K562 (cell line): ENCODE data around the gene CDKL4. TPM values are rescaled to one million over a fixed set of nuclear protein-coding genes. Genes with fewer than 3 reads are reported as not detected.

Experiments
- ATAC-seq: fragments of 200-7000 bp; cut with Tn5 transposase; 3 replicates; pipeline ENCODE4 v1.9.1; 2020; ENCODE audit warnings: moderate library complexity
- BruUV-seq: library from RNA; stranded (reverse); fragments of 400-500 nt; replicated peaks from 2 replicates; lab custom pipeline; 2021; lab: Mats Ljungman, UMichigan
- CTCF ChIA-PET: fragments of 300-600 bp; formaldehyde crosslinking; extraction: SDS; loops from one replicate; lab custom pipeline; 2021; ENCODE audit warnings: low intra/inter-chr PET ratio; lab: Yijun Ruan, JAX
- POLR2A ChIA-PET: fragments of 300-600, 350-650 bp; sonication (Branson Sonifier 250); formaldehyde crosslinking; extraction: SDS; loops from one replicate; lab custom pipeline; 2021; ENCODE audit warnings: antibody characterized with exemption, inconsistent platforms; lab: Yijun Ruan, JAX
- DNase-seq, 4 experiments: peaks; one replicate each; pipeline versions ENCODE4 v3.0.0 to v3.0.0-alpha.2; 2011 to 2018; ENCODE audit warnings: low spot score in 3 of 4, mixed read lengths in 3 of 4; ENCODE audit errors: extremely low read depth in 1 of 4
- FAIRE-seq: peaks from 2 replicates; lab custom pipeline; 2011; peaks lifted over from hg19 to GRCh38; lab: Jason Lieb, UNC
- H2AFZ ChIP-seq: 2 replicates; pipeline ENCODE4 v1.6.0; 2011; ENCODE audit warnings: low read depth, low read length, control low read depth, inconsistent platforms
- H3K27ac ChIP-seq: fragments of 200-600 bp; 3 replicates; pipeline ENCODE4 v1.8.0; 2011; ENCODE audit warnings: low read depth, mild to moderate bottlenecking, control low read depth, inconsistent platforms, low read length, moderate library complexity, mixed read lengths; ENCODE audit errors: extremely low read depth
- H3K27me3 ChIP-seq, 2 experiments: fragments of 300-600 bp in 1 of 2; 2 replicates in 1 of 2; 3 replicates in 1 of 2; pipeline versions ENCODE4 v1.6.0 to v1.8.0; 2011; ENCODE audit warnings: inconsistent platforms in 2 of 2, low read length in 2 of 2, mild to moderate bottlenecking in 1 of 2, mixed read lengths in 1 of 2, moderate library complexity in 1 of 2; ENCODE audit not compliant: control insufficient read depth in 2 of 2, insufficient read depth in 2 of 2
- H3K36me3 ChIP-seq: fragments of 300-600 bp; 3 replicates; pipeline ENCODE4 v1.8.0; 2011; ENCODE audit warnings: mild to moderate bottlenecking, low read length, inconsistent platforms; ENCODE audit not compliant: control insufficient read depth, insufficient read depth
- H3K4me1 ChIP-seq, 2 experiments: fragments of 200-600 bp in 1 of 2; replicated peaks in 1 of 2; 2 replicates in 1 of 2; 3 replicates in 1 of 2; pipeline versions ENCODE4 v1.5.1 to v1.8.0; 2011; ENCODE audit warnings: inconsistent platforms in 2 of 2, low read length in 2 of 2, mild to moderate bottlenecking in 1 of 2, mixed read lengths in 1 of 2, moderate library complexity in 1 of 2; ENCODE audit not compliant: control insufficient read depth in 2 of 2, insufficient read depth in 2 of 2
- H3K4me2 ChIP-seq: 2 replicates; pipeline ENCODE4 v1.6.1; 2011; ENCODE audit warnings: low read length, control low read depth, inconsistent platforms, mixed read lengths; ENCODE audit not compliant: insufficient read depth
- H3K4me3 ChIP-seq: fragments of 200-600 bp; sonication (generic), shearing (Covaris generic); 2 replicates; pipeline ENCODE4 v1.5.1; 2016; ENCODE audit warnings: control low read depth, inconsistent platforms
- H3K79me2 ChIP-seq: fragments of 200-600 bp; 3 replicates; pipeline ENCODE4 v1.8.0; 2011; ENCODE audit warnings: low read length, inconsistent platforms; ENCODE audit not compliant: control insufficient read depth, insufficient read depth
- H3K9ac ChIP-seq, 2 experiments: 2 replicates each; pipeline versions ENCODE4 v1.6.0 to v1.6.1; 2011; ENCODE audit warnings: low read depth in 2 of 2, low read length in 2 of 2, control low read depth in 1 of 2, inconsistent platforms in 1 of 2, mild to moderate bottlenecking in 1 of 2, mixed read lengths in 1 of 2; ENCODE audit not compliant: insufficient read depth in 1 of 2
- H3K9me1 ChIP-seq: one replicate; pipeline ENCODE4 v1.6.0; 2011; ENCODE audit warnings: inconsistent platforms, mild to moderate bottlenecking, low read length, moderate library complexity; ENCODE audit not compliant: control insufficient read depth, insufficient read depth
- H3K9me3 ChIP-seq: replicated peaks from 2 replicates; pipeline ENCODE4 v1.5.1; 2011; ENCODE audit warnings: low read depth, low read length, inconsistent platforms; ENCODE audit not compliant: control insufficient read depth, insufficient read depth
- H4K20me1 ChIP-seq: replicated peaks from 2 replicates; pipeline ENCODE4 v1.6.1; 2011; ENCODE audit warnings: low read length, inconsistent platforms, mixed read lengths; ENCODE audit not compliant: control insufficient read depth, insufficient read depth
- ATF7 ChIP-seq: fragments of 450-650 bp; IDR thresholded peaks from 2 replicates; pipeline ENCODE4 v1.7.1; 2014; ENCODE audit warnings: mild to moderate bottlenecking, moderate library complexity
- ESRRA ChIP-seq: fragments of 450-650 bp; IDR thresholded peaks from 2 replicates; pipeline ENCODE4 v1.6.1; 2014; ENCODE audit warnings: low read depth, mild to moderate bottlenecking, moderate library complexity, borderline replicate concordance
- KDM1A ChIP-seq, 2 experiments: fragments of 450-650 bp; IDR thresholded peaks; 2 replicates each; pipeline ENCODE4 v1.6.1; 2016; ENCODE audit warnings: mild to moderate bottlenecking in 2 of 2
- RBFOX2 ChIP-seq: fragments of 200-400 bp; formaldehyde crosslinking; IDR thresholded peaks from 2 replicates; pipeline ENCODE4 v1.6.1; 2017; ENCODE audit warnings: low read depth, mild to moderate bottlenecking, low read length, moderate library complexity
- TCF7 ChIP-seq: sonication (generic); IDR thresholded peaks from 2 replicates; pipeline ENCODE4 v1.6.1; 2016; ENCODE audit warnings: antibody characterized with exemption, borderline replicate concordance
- TCF7L2 ChIP-seq: fragments of 150-350 bp; IDR thresholded peaks from 2 replicates; pipeline ENCODE4 v1.6.1; 2016; ENCODE audit warnings: low read depth, mild to moderate bottlenecking, low read length, moderate library complexity
- TOE1 ChIP-seq, 2 experiments: fragments of 450-650 bp in 1 of 2; sonication (generic) in 1 of 2; formaldehyde crosslinking in 1 of 2; IDR thresholded peaks; 2 replicates each; pipeline versions ENCODE4 v1.7.1 to v1.8.0; 2016 to 2022; ENCODE audit warnings: borderline replicate concordance in 2 of 2, mild to moderate bottlenecking in 2 of 2, antibody characterized with exemption in 1 of 2, inconsistent platforms in 1 of 2, low read depth in 1 of 2, missing genetic modification reagents in 1 of 2, moderate library complexity in 1 of 2
- ZKSCAN8 ChIP-seq: fragments of 200-800 bp; sonication (Bioruptor generic); IDR thresholded peaks from 2 replicates; pipeline ENCODE4 v1.6.1; 2016; ENCODE audit warnings: missing genetic modification characterization, missing compliant biosample characterization
- ZNF121 ChIP-seq: sonication (generic); formaldehyde crosslinking; conservative IDR thresholded peaks from 2 replicates; pipeline ENCODE4 v1.8.0; 2022; ENCODE audit warnings: missing genetic modification reagents
- ZNF146 ChIP-seq: IDR thresholded peaks from one replicate; pipeline ENCODE4 v1.6.1; 2018; ENCODE audit warnings: missing compliant biosample characterization; ENCODE audit not compliant: unreplicated experiment
- ZNF384 ChIP-seq: IDR thresholded peaks from 2 replicates; pipeline ENCODE4 v1.6.1; 2012; ENCODE audit warnings: low read depth, low read length, improper control_type of control experiment
- WGBS: fragments of 100-300 bp; shearing (Covaris generic); methylation state at CpG from one replicate; pipeline ENCODE4 v1.1.6; 2016; ENCODE audit warnings: low coverage, mixed read lengths; ENCODE audit not compliant: insufficient coverage; ENCODE audit errors: missing lambda C conversion rate; 5-methylcytosine and 5-hydroxymethylcytosine counted together
- in situ Hi-C: fragments of 300-500 bp; cut with MboI; formaldehyde crosslinking; loops from 4 replicates; pipeline ENCODE4 v1.15.0; 2018; ENCODE audit warnings: inconsistent platforms, mixed read lengths
- intact Hi-C: fragments of 100-400 bp; cut with micrococcal nuclease; formaldehyde crosslinking; loops from 2 replicates; pipeline ENCODE4 v1.14.2; 2022
- polyA plus RNA-seq, 8 experiments: library from polyadenylated mRNA; depleted of rRNA in 4 of 8; stranded (reverse) in 5 of 8; unstranded in 3 of 8; fragments of >200 nt; fragmentation: Nextera tagmentation in 2 of 8; fragmentation: Illumina TruSeq in 1 of 8; extraction: Ambion mirVana in 2 of 8; extraction: Trizol in 1 of 8; gene quantifications; 2 replicates each; pipeline versions ENCODE4 v1.2.1 to v1.2.3, GENCODE V29; 2011 to 2014; ENCODE audit warnings: inconsistent platforms in 1 of 8, missing spikeins in 1 of 8
- total RNA-seq, 7 experiments: library from RNA; depleted of rRNA in 6 of 7; stranded (reverse); fragments of >200 nt in 6 of 7; fragmentation: Illumina TruSeq in 2 of 7; extraction: Trizol in 2 of 7; gene quantifications; 2 replicates each; pipeline versions ENCODE4 v1.2.1 to v1.2.3, GENCODE V29; 2011 to 2021; ENCODE audit warnings: low replicate concordance in 1 of 7

The CDKL4 gene
- total and polyA plus RNA-seq, 9 of the 15 experiments (the other 6 are each of a cell fraction or from before 2014, with no cell fraction given), result not detected

DNA sequence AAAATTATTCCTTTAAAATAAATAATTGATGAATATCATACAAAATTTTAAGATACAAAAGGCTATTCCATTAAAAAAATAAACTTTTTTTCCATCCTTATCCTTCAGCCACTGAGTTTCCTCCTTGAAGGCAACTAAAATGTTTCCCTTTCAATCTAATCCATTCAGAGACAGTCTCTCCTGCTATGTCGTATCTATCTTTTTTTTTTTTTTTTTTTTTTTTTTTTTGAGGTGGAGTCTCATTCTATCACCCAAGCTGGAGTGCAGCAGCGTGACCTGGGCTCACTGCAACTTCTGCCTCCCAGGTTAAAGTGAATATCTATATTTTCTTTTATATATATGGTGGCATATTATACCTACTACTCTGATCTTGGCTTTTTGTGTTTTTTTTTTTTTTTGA lies 91.3 kb downstream of the CDKL4 start:
- no TSS peak for BruUV-seq

DNA sequence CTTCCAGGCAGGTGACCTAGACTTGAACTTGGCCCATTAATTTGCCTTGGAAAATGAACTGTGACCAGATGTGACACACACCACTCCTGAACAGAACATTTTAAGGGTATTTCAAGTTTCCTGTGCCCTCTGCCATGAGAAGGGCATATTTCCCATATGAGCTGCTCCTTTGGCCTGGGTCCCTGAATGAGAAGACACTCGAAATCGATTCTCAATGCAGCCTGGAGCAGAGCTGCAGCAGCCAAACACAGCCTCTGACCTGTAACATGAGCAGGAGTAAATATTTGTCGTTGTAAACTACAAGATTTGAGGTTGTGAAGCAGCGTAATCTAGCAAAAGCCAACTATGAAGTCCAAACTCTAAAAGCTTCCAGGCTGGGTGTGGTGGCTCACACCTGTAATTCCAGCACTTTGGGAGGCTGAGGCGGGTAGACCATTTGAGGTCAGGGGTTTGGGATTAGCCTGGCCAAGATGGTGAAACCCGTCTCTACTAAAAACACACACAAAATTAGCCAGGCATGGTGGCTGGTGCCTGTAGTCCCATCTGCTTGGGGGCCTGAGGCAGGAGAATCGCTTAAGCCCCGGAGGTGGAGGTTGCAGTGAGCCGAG lies 92.8 kb downstream of the CDKL4 start:
- BruUV-seq, result no TSS peak
- peak overlapping the region; percentile 85 for H3K27ac ChIP-seq
- in situ Hi-C loops (no loop called here), intact Hi-C loops (no loop called here)
- peaks cover 15 to 16% of the 10 kb centered on the region in 2 experiments; a peak in 4 of 5 replicates for H3K4me1 ChIP-seq
- no peaks in the 10 kb centered on the region; the same call in 2 of the 3 replicates for H3K36me3 ChIP-seq
- H3K9me1 ChIP-seq, result no peaks in the 10 kb centered on the region
- ATAC-seq, result peak; percentile 22
- peaks cover 1% of the 10 kb centered on the region; the same call in 1 of the 2 replicates for H3K9me3 ChIP-seq
- peak overlapping the region; percentile 99 for H2AFZ ChIP-seq
- no peaks in the 10 kb centered on the region for H4K20me1 ChIP-seq
- 77% methylated on average over 9 of the region's 9 CpGs for WGBS
- no peaks in the 10 kb centered on the region for H3K79me2 ChIP-seq
- no peak overlapping the region for H3K4me2 ChIP-seq
- no peaks in the 10 kb centered on the region for H3K27me3 ChIP-seq
- peak overlapping the region; percentile 15 to 48; a peak in 2 of 4 replicates for H3K9ac ChIP-seq
- DNase-seq, result no peak
- no peak overlapping the region for H3K4me3 ChIP-seq
- CTCF ChIA-PET, result no interaction called here
- POLR2A ChIA-PET, result interaction anchor here (1.0 kb wide), 1 partner anchor 26 kb away, joined by 3 read pairs; no protein-coding TSS in a partner anchor
- no peak for FAIRE-seq
- 0 out of 4 replicates have a peak, but pooled peaks of 1 of the 2 experiments have one; percentile 36 for TF ChIP-seq KDM1A (IDR thresholded peaks at IDR 0.05)
- TF ChIP-seq ZNF121 (CRISPR knock-in tag), result peak; percentile 65

More for the DNA sequence above, 91.3 kb downstream of the CDKL4 start:
- H2AFZ ChIP-seq, result no peak overlapping the region
- ATAC-seq (no peak), DNase-seq (no peak), FAIRE-seq (no peak)
- no peak overlapping the region for H3K9ac ChIP-seq
- WGBS, result 33% methylated on average over 1 of the region's 2 CpGs
- in situ Hi-C loops, result no loop called here
- no peaks in the 10 kb centered on the region for H3K27me3 ChIP-seq
- no peak overlapping the region for H3K4me3 ChIP-seq
- H3K4me2 ChIP-seq, result no peak overlapping the region
- no peaks in the 10 kb centered on the region for H3K9me1 ChIP-seq
- no peaks in the 10 kb centered on the region for H4K20me1 ChIP-seq
- CTCF ChIA-PET, result no interaction called here
- no peaks in the 10 kb centered on the region; the same call in 2 of the 3 replicates for H3K36me3 ChIP-seq
- H3K4me1 ChIP-seq, result peaks cover 16 to 19% of the 10 kb centered on the region in 2 experiments; a peak in 4 of 5 replicates
- no peaks in the 10 kb centered on the region; the same call in 1 of the 2 replicates for H3K9me3 ChIP-seq
- no peak overlapping the region for H3K27ac ChIP-seq
- TF ChIP-seq ESRRA (no peak), ZNF146 (CRISPR knock-in tag) (no peak), TOE1 (IDR thresholded peaks at IDR 0.05; ENCODE audit: borderline replicate concordance) (no peak), TOE1 (CRISPR knock-in tag; IDR thresholded peaks at IDR 0.05; ENCODE audit: borderline replicate concordance, low read depth) (no peak), RBFOX2 (no peak), ZKSCAN8 (CRISPR knock-in tag) (no peak), TCF7L2 (no peak), ATF7 (no peak), ZNF384 (peak; percentile 52; the same call in 1 of the 2 replicates), TCF7 (no peak)
- TF ChIP-seq, all 486 proteins: peak for 1
- POLR2A ChIA-PET, result no interaction called here
- intact Hi-C loops, result no loop called here
- H3K79me2 ChIP-seq, result no peaks in the 10 kb centered on the region
